HPDE6-E6E7 (cell line): ENCODE results near the gene UBE2U.
A peak's percentile ranks its signal among the peaks of the same experiment; 100 is the strongest.

ENCODE experiments used
- DNase-seq: peaks from one replicate; pipeline ENCODE4 v3.0.0; 2011; ENCODE audit warnings: missing footprints; ENCODE audit errors: extremely low spot score

The UBE2U gene

GRCh38 chr1:64203420-64203819, at the start of gene UBE2U:
Gene UBE2U (plus strand): TSS chr1:64203623. CDS start chr1:64204051, 428 bp downstream.
- DNase-seq: no peak

GRCh38 chr1:64155278-64155677, 48.1 kb upstream of the UBE2U start:
- no peak for DNase-seq

- DNase-seq: no peak
Measured at GRCh38 chr1:64161357-64161941, 42.0 kb upstream of the UBE2U start.

GRCh38 chr1:64162151-64162550, 41.3 kb upstream of the UBE2U start:
- no peak for DNase-seq

GRCh38 chr1:64162804-64163203, 40.6 kb upstream of the UBE2U start:
- no peak for DNase-seq

GRCh38 chr1:64163431-64163830, 40.0 kb upstream of the UBE2U start:
- no peak for DNase-seq

GRCh38 chr1:64163970-64164369, 39.5 kb upstream of the UBE2U start:
- peak; percentile 25 for DNase-seq

- DNase-seq: no peak
Measured at GRCh38 chr1:64166629-64167028, 36.8 kb upstream of the UBE2U start.

- no peak for DNase-seq
Measured at GRCh38 chr1:64167176-64167575, 36.2 kb upstream of the UBE2U start.

- no peak for DNase-seq
Measured at GRCh38 chr1:64171246-64171645, 32.2 kb upstream of the UBE2U start.

GRCh38 chr1:64171797-64172281, 31.6 kb upstream of the UBE2U start:
- DNase-seq: peak; percentile 16

- no peak for DNase-seq
Measured at GRCh38 chr1:64172458-64172983, 30.9 kb upstream of the UBE2U start.

GRCh38 chr1:64173336-64173940, 30.0 kb upstream of the UBE2U start:
- no peak for DNase-seq

GRCh38 chr1:64175639-64176038, 27.8 kb upstream of the UBE2U start:
- no peak for DNase-seq

GRCh38 chr1:64176659-64177058, 26.8 kb upstream of the UBE2U start:
- DNase-seq: no peak

- DNase-seq: no peak
Measured at GRCh38 chr1:64179588-64179987, 23.8 kb upstream of the UBE2U start.

GRCh38 chr1:64182207-64182606, 21.2 kb upstream of the UBE2U start:
- no peak for DNase-seq

- no peak for DNase-seq
Measured at GRCh38 chr1:64183395-64184002, 19.9 kb upstream of the UBE2U start.

GRCh38 chr1:64184003-64184440, 19.4 kb upstream of the UBE2U start:
- peak; percentile 4 for DNase-seq

- no peak for DNase-seq
Measured at GRCh38 chr1:64186138-64186897, 17.1 kb upstream of the UBE2U start.

GRCh38 chr1:64186898-64187280, 16.5 kb upstream of the UBE2U start:
- no peak for DNase-seq

- DNase-seq: no peak
Measured at GRCh38 chr1:64187646-64188045, 15.8 kb upstream of the UBE2U start.
